ENCODE results near the gene CASP12. TPM values are rescaled to one million over a fixed set of nuclear protein-coding genes. Genes with fewer than 3 reads are reported as not detected.

CASP12 gene
- total RNA-seq, 2 experiments from 2014 or later, result not detected

DNA sequence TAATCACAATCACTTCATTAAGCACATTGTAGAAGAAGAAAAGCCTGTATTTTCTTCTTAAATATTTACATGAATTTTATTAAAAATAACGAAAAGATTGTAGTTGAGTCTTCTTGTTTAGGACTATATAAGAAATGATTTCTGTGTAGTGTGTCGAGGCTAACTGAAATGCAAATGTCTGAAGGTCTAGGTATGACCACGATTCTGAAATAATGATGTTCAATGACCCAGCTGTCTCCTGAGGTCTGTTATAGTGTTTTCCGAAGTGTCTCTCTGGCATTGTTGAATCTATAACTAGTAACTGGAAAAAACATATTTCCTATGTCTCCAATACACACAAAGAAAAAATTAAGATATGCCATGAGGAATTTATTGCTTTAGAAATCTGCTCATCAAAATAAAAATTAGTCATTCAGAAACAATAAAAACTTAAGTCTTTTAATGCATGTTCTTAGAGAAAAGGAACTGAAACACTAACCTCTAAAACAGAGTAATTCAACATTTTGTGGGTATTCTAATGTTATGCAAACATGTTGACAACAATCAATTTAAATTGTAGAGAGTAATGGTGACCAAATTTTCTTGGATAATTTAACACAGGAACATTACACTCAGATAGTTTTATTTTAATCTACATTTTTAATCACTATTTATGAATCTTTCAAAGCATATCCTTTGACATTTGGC lies 55.0 kb downstream of the CASP12 start:
- Mint-ChIP-seq H3K36me3 (ENCODE audit: low read depth) (no peaks in the 10 kb centered on the region), H3K27ac (no peak overlapping the region), H3K9me3 (peaks cover 8% of the 10 kb centered on the region), H3K27me3 (no peaks in the 10 kb centered on the region), H3K4me1 (ENCODE audit: low read depth) (no peaks in the 10 kb centered on the region), H3K4me3 (no peak overlapping the region)
- intact Hi-C loops (cut with micrococcal nuclease), result no loop called here
- POLR2A ChIA-PET, result no interaction called here
- CTCF ChIA-PET, result no interaction called here
- DNase-seq, result no peak
- ATAC-seq, result no peak
- TF ChIP-seq, protein P1, sequence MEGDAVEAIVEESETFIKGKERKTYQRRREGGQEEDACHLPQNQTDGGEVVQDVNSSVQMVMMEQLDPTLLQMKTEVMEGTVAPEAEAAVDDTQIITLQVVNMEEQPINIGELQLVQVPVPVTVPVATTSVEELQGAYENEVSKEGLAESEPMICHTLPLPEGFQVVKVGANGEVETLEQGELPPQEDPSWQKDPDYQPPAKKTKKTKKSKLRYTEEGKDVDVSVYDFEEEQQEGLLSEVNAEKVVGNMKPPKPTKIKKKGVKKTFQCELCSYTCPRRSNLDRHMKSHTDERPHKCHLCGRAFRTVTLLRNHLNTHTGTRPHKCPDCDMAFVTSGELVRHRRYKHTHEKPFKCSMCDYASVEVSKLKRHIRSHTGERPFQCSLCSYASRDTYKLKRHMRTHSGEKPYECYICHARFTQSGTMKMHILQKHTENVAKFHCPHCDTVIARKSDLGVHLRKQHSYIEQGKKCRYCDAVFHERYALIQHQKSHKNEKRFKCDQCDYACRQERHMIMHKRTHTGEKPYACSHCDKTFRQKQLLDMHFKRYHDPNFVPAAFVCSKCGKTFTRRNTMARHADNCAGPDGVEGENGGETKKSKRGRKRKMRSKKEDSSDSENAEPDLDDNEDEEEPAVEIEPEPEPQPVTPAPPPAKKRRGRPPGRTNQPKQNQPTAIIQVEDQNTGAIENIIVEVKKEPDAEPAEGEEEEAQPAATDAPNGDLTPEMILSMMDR (IDR thresholded peaks at IDR 0.05), result no peak

DNA sequence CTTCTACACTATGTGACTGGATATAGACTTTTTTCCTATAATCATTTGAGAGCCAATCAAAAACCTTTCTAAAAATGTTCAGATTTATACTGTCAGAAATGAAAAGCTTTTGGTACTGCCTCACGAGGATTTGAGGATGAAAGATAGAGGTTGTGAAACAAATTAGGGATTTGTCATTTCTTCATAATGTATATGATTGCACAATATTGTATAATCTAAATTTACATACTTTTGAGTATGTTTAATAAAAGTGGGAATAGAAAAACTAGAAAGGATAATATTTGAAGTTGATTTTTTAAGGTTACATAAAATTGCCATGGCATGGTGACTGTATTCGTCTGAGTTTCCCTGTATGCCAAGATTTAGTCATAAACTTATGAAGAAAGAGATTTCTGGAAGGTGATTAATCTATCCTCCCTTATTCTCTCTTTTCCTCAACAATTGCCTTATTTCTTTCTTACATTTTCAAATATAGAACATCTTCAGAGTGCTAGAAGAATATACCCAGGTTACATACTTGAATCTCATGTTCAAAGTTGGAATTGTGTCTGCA lies 56.2 kb downstream of the CASP12 start:
- no peaks in the 10 kb centered on the region for H3K36me3 Mint-ChIP-seq (ENCODE audit: low read depth)
- CTCF ChIA-PET, result no interaction called here
- H3K27ac Mint-ChIP-seq, result no peak overlapping the region
- intact Hi-C loops (cut with micrococcal nuclease), result no loop called here
- POLR2A ChIA-PET, result no interaction called here
- TF ChIP-seq, protein P1 (IDR thresholded peaks at IDR 0.05), result no peak
- ATAC-seq (no peak), DNase-seq (no peak)
- peaks cover 8% of the 10 kb centered on the region for H3K9me3 Mint-ChIP-seq
- H3K4me3 Mint-ChIP-seq, result no peak overlapping the region
- no peaks in the 10 kb centered on the region for H3K4me1 Mint-ChIP-seq (ENCODE audit: low read depth)
- H3K27me3 Mint-ChIP-seq, result no peaks in the 10 kb centered on the region

DNA sequence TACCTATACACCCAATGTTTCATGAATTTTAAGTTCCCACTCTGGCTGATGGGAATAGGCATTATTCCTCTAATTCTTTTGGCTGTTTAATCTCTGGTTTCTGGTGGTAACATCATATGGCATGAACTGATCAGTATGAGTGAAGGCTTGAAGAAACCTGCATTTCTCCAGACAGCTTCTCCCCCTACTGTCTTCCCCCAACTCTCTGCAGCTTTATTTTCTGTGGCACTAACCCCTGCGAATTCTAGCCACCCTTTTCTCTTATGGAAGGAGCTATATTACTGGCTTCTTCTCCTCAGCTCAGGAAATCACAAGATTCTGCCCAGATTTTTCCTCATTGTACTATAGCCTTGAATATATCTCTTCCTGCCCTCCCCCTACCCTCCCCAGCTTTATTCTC lies 57.1 kb downstream of the CASP12 start:
- Mint-ChIP-seq H3K4me3 (no peak overlapping the region), H3K27me3 (no peaks in the 10 kb centered on the region), H3K27ac (no peak overlapping the region), H3K4me1 (ENCODE audit: low read depth) (no peaks in the 10 kb centered on the region), H3K9me3 (peaks cover 8% of the 10 kb centered on the region), H3K36me3 (ENCODE audit: low read depth) (no peaks in the 10 kb centered on the region)
- POLR2A ChIA-PET, result no interaction called here
- ATAC-seq, result no peak
- TF ChIP-seq, protein P1 (IDR thresholded peaks at IDR 0.05), result no peak
- no peak for DNase-seq
- CTCF ChIA-PET, result no interaction called here
- intact Hi-C loops (cut with micrococcal nuclease), result no loop called here

DNA sequence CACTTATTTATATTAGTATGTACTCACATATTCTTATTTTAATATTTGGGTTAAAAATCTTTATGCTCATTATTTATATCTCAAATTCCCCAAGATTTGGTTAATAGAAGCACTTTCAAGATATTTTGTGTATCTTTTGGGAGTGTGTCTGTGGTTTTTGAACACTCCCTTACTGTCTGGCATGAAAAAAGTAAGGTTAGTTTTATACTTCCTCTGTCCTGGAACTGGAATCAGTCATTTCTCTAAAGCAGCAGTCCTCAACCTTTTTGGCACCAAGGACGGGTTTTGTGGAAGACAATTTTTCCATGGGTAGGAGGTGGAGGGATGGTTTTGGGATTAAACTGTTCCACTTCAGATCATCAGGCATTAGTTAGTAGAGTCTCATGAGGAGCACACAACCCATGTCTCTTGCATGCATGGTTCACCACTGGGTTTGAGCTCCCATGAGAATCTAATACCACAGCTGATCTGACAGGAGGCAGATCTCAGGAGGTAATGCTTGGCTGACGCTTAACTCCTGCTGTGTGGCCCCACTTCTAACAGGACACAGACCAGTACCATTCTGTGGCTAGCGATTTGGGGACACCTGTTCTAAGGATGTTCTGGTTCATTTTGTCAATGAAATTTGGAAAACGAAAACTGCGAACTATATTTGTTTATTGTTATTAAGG lies 60.2 kb downstream of the CASP12 start:
- no peak overlapping the region for H3K4me3 Mint-ChIP-seq
- ChIA-PET CTCF (no interaction called here), POLR2A (no interaction called here)
- ATAC-seq (no peak), DNase-seq (no peak)
- no peak overlapping the region for H3K27ac Mint-ChIP-seq
- H3K36me3 Mint-ChIP-seq (ENCODE audit: low read depth), result no peaks in the 10 kb centered on the region
- H3K4me1 Mint-ChIP-seq (ENCODE audit: low read depth), result no peaks in the 10 kb centered on the region
- intact Hi-C loops (cut with micrococcal nuclease), result no loop called here
- peaks cover 8% of the 10 kb centered on the region for H3K9me3 Mint-ChIP-seq
- TF ChIP-seq, protein P1 (IDR thresholded peaks at IDR 0.05), result no peak
- H3K27me3 Mint-ChIP-seq, result no peaks in the 10 kb centered on the region

DNA sequence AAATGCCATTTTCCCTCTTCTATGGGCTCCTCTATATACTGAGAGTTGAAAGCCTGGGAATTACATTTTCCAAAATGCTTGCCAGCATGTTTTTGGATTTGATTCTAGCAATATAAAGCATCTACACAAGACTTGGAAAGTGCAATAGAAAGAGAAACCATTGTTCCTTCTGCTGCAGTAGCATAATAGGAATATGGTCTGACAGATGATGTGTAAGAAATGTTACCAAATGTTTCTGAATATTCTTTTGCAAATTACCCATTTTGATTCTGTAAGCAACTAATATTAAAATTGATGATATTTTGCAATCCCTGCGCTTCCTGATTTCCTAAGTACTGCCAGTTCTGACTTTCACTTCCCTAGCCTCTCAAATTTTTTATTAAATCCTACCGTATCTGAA lies 61.6 kb downstream of the CASP12 start:
- Mint-ChIP-seq H3K27me3 (no peaks in the 10 kb centered on the region), H3K4me3 (no peak overlapping the region), H3K27ac (no peak overlapping the region), H3K36me3 (ENCODE audit: low read depth) (no peaks in the 10 kb centered on the region), H3K9me3 (peaks cover 8% of the 10 kb centered on the region), H3K4me1 (ENCODE audit: low read depth) (no peaks in the 10 kb centered on the region)
- intact Hi-C loops (cut with micrococcal nuclease), result no loop called here
- TF ChIP-seq, protein P1 (IDR thresholded peaks at IDR 0.05), result no peak
- no peak for DNase-seq
- ChIA-PET CTCF (no interaction called here), POLR2A (no interaction called here)
- no peak for ATAC-seq
